ENCODE measurements around the gene PFKP. TPM values are rescaled to one million over a fixed set of nuclear protein-coding genes. Genes with fewer than 3 reads are reported as not detected.
A peak's percentile ranks its signal among the peaks of the same experiment; 100 is the strongest.

The PFKP gene
- total RNA-seq, 1 donor from 2014 or later, result 155 TPM

GRCh38 chr10:3123571-3124411 lies 56.4 kb downstream of the PFKP start:
- ATAC-seq (ENCODE audit: poor library complexity) (peak; percentile 59), DNase-seq (peak; percentile 78)
- intact Hi-C loops (cut with DNase I), result no loop called here

GRCh38 chr10:3124412-3125175 lies 57.2 kb downstream of the PFKP start:
- intact Hi-C loops (cut with DNase I), result no loop called here
- no peak for ATAC-seq (ENCODE audit: poor library complexity)
- DNase-seq, result no peak

- ATAC-seq (ENCODE audit: poor library complexity), result no peak
- intact Hi-C loops (cut with DNase I), result no loop called here
Measured at GRCh38 chr10:3125527-3126170, 58.3 kb downstream of the PFKP start.

GRCh38 chr10:3126249-3126648 lies 58.9 kb downstream of the PFKP start:
- DNase-seq (no peak), ATAC-seq (ENCODE audit: poor library complexity) (no peak)
- intact Hi-C loops (cut with DNase I), result no loop called here

More at GRCh38 chr10:3125527-3126170, 58.3 kb downstream of the PFKP start:
- DNase-seq, result no peak

GRCh38 chr10:3126741-3127346 lies 59.5 kb downstream of the PFKP start:
- intact Hi-C loops (cut with DNase I), result no loop called here
- DNase-seq (peak; percentile 72), ATAC-seq (ENCODE audit: poor library complexity) (peak; percentile 75)

GRCh38 chr10:3127921-3128320 lies 60.6 kb downstream of the PFKP start:
- no peak for ATAC-seq (ENCODE audit: poor library complexity)
- intact Hi-C loops (cut with DNase I), result no loop called here
- DNase-seq, result no peak

GRCh38 chr10:3128379-3129130 lies 61.2 kb downstream of the PFKP start:
- ATAC-seq (ENCODE audit: poor library complexity) (no peak), DNase-seq (no peak)
- intact Hi-C loops (cut with DNase I), result no loop called here

- no peak for DNase-seq
- ATAC-seq (ENCODE audit: poor library complexity), result no peak
- intact Hi-C loops (cut with DNase I), result no loop called here
Measured at GRCh38 chr10:3129581-3130340, 62.4 kb downstream of the PFKP start.

GRCh38 chr10:3131098-3131497 lies 63.8 kb downstream of the PFKP start:
- DNase-seq (no peak), ATAC-seq (ENCODE audit: poor library complexity) (no peak)
- intact Hi-C loops (cut with DNase I), result no loop called here

- DNase-seq, result no peak
- intact Hi-C loops (cut with DNase I), result no loop called here
- ATAC-seq (ENCODE audit: poor library complexity), result no peak
Measured at GRCh38 chr10:3132036-3133025, 65.0 kb downstream of the PFKP start.

GRCh38 chr10:3133948-3134347 lies 66.6 kb downstream of the PFKP start:
- DNase-seq (no peak), ATAC-seq (ENCODE audit: poor library complexity) (no peak)
- intact Hi-C loops (cut with DNase I), result no loop called here

GRCh38 chr10:3135006-3135405 lies 67.7 kb downstream of the PFKP start:
- DNase-seq (no peak), ATAC-seq (ENCODE audit: poor library complexity) (no peak)
- intact Hi-C loops (cut with DNase I), result no loop called here

- intact Hi-C loops (cut with DNase I), result no loop called here
- DNase-seq (peak; percentile 88), ATAC-seq (ENCODE audit: poor library complexity) (peak; percentile 84)
Measured at GRCh38 chr10:3136336-3136735, 69.0 kb downstream of the PFKP start.

- intact Hi-C loops (cut with DNase I), result no loop called here
- peak; percentile 75 for ATAC-seq (ENCODE audit: poor library complexity)
- DNase-seq, result peak; percentile 83
Measured at GRCh38 chr10:3136763-3137611, 69.6 kb downstream of the PFKP start.

- ATAC-seq (ENCODE audit: poor library complexity) (no peak), DNase-seq (no peak)
- intact Hi-C loops (cut with DNase I), result no loop called here
Measured at GRCh38 chr10:3137958-3138726, 70.8 kb downstream of the PFKP start.
